ENCODE data around the gene PRR19.

The PRR19 gene

GRCh38 chr19:42348211-42348610, 46.3 kb downstream of the PRR19 start:
- H3K27me3 ChIP-seq (ENCODE audit: insufficient read depth, poor library complexity, severe bottlenecking): no peaks in the 10 kb centered on the region
- no peak overlapping the region for H3K4me3 ChIP-seq (replicated peaks; ENCODE audit: insufficient read depth, low read length)
- no peak for DNase-seq (ENCODE audit: low read depth in 1 of 2, low spot score in 1 of 2)
- H3K27ac ChIP-seq (replicated peaks): no peak overlapping the region
- TF ChIP-seq POLR2AphosphoS5 (IDR thresholded peaks at IDR 0.05; ENCODE audit: low read depth) (no peak), GABPA (IDR thresholded peaks at IDR 0.05; ENCODE audit: low read depth) (no peak), SPI1 (IDR thresholded peaks at IDR 0.05; ENCODE audit: borderline replicate concordance, low read depth) (no peak), REST (IDR thresholded peaks at IDR 0.05; ENCODE audit: insufficient replicate concordance, low read depth) (no peak)
- TF ChIP-seq, protein P1, sequence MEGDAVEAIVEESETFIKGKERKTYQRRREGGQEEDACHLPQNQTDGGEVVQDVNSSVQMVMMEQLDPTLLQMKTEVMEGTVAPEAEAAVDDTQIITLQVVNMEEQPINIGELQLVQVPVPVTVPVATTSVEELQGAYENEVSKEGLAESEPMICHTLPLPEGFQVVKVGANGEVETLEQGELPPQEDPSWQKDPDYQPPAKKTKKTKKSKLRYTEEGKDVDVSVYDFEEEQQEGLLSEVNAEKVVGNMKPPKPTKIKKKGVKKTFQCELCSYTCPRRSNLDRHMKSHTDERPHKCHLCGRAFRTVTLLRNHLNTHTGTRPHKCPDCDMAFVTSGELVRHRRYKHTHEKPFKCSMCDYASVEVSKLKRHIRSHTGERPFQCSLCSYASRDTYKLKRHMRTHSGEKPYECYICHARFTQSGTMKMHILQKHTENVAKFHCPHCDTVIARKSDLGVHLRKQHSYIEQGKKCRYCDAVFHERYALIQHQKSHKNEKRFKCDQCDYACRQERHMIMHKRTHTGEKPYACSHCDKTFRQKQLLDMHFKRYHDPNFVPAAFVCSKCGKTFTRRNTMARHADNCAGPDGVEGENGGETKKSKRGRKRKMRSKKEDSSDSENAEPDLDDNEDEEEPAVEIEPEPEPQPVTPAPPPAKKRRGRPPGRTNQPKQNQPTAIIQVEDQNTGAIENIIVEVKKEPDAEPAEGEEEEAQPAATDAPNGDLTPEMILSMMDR (IDR thresholded peaks at IDR 0.05; ENCODE audit: insufficient read depth, low read length): no peak

DNA sequence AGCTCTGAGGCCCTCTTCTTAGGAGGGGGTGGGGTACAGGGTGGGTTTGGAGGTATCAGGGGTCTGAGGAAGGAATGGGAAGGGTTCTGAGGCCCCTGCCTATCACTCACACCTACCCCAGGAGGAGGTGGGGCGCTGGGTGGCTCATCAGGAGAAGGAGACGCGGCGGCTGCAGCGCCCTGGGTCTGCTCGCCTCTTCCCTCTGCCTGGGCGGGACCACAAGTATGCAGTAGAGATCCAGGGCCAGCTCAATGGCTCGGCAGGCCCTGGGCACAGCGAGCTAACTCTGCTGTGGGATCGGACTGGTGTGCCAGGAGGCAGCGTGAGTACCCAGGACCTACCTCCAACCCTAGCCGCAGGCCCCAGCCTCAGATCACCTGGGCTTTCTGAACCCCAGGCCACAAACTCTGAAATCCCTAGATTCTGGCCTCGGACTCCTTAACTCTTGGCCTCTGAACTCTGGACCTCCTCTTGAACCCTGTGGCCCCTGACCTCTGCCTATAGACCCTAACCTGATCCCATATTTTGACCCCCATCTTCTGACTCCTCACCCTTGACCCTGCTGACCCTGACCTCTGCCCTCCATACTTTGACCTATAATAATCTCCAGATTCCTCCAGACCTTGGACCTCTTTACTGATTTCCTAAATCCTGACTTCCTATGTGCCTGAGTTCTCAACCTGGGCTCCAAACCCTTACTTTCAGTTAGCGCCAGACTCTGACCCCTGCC, 47.6 kb downstream of the PRR19 start:
- H3K27me3 ChIP-seq (ENCODE audit: insufficient read depth, poor library complexity, severe bottlenecking): no peaks in the 10 kb centered on the region
- H3K27ac ChIP-seq (replicated peaks): no peak overlapping the region
- DNase-seq (ENCODE audit: low read depth in 1 of 2, low spot score in 1 of 2): no peak
- TF ChIP-seq, protein P1 (IDR thresholded peaks at IDR 0.05; ENCODE audit: insufficient read depth, low read length): no peak
- no peak for TF ChIP-seq SPI1 (IDR thresholded peaks at IDR 0.05; ENCODE audit: borderline replicate concordance, low read depth)
- no peak for TF ChIP-seq GABPA (IDR thresholded peaks at IDR 0.05; ENCODE audit: low read depth)
- TF ChIP-seq REST (IDR thresholded peaks at IDR 0.05; ENCODE audit: insufficient replicate concordance, low read depth): no peak
- TF ChIP-seq POLR2AphosphoS5 (IDR thresholded peaks at IDR 0.05; ENCODE audit: low read depth): no peak
- H3K4me3 ChIP-seq (replicated peaks; ENCODE audit: insufficient read depth, low read length): no peak overlapping the region

- no peak for DNase-seq (ENCODE audit: low read depth in 1 of 2, low spot score in 1 of 2)
- H3K27me3 ChIP-seq (ENCODE audit: insufficient read depth, poor library complexity, severe bottlenecking): no peaks in the 10 kb centered on the region
- no peak overlapping the region for H3K4me3 ChIP-seq (replicated peaks; ENCODE audit: insufficient read depth, low read length)
- no peak for TF ChIP-seq REST (IDR thresholded peaks at IDR 0.05; ENCODE audit: insufficient replicate concordance, low read depth)
- no peak for TF ChIP-seq SPI1 (IDR thresholded peaks at IDR 0.05; ENCODE audit: borderline replicate concordance, low read depth)
- TF ChIP-seq, protein P1 (IDR thresholded peaks at IDR 0.05; ENCODE audit: insufficient read depth, low read length): no peak
- TF ChIP-seq GABPA (IDR thresholded peaks at IDR 0.05; ENCODE audit: low read depth): no peak
- no peak for TF ChIP-seq POLR2AphosphoS5 (IDR thresholded peaks at IDR 0.05; ENCODE audit: low read depth)
- H3K27ac ChIP-seq (replicated peaks): no peak overlapping the region
Measured at GRCh38 chr19:42350417-42350816, 48.5 kb downstream of the PRR19 start.

Measured in HL-60 (cell line).